ENCODE measurements around the gene FOXQ1.

FOXQ1 gene

GRCh38 chr6:1312473-1313367 lies 822 bp downstream of the FOXQ1 start (continued):
- TF ChIP-seq ZNF18 (tag by site-specific recombination; IDR thresholded peaks at IDR 0.05): no peak
- TF ChIP-seq HOXC10 (CRISPR knock-in tag; IDR thresholded peaks at IDR 0.05): 0 out of 2 replicates have a peak, but pooled peaks have one; percentile 50
- TF ChIP-seq ZNF19 (tag by site-specific recombination; IDR thresholded peaks at IDR 0.05; ENCODE audit: low read depth): no peak
- TF ChIP-seq ZNF16 (tag by site-specific recombination; IDR thresholded peaks at IDR 0.05; ENCODE audit: low read depth): no peak
- no peak for TF ChIP-seq ZNF302 (tag by site-specific recombination; IDR thresholded peaks at IDR 0.05; ENCODE audit: low read depth)
- no peak for TF ChIP-seq REST (tag by site-specific recombination; IDR thresholded peaks at IDR 0.05)
- no peak for TF ChIP-seq ZNF777 (tag by site-specific recombination; IDR thresholded peaks at IDR 0.05; ENCODE audit: borderline replicate concordance)
- no peak for TF ChIP-seq ZNF211 (tag by site-specific recombination; IDR thresholded peaks at IDR 0.05; ENCODE audit: low read depth)
- TF ChIP-seq ZBTB11 (tag by site-specific recombination; conservative IDR thresholded peaks at IDR 0.05; ENCODE audit: low read depth): no peak
- no peak for TF ChIP-seq ZNF529 (tag by site-specific recombination; IDR thresholded peaks at IDR 0.05; ENCODE audit: insufficient replicate concordance)
- 0 out of 2 replicates have a peak, but pooled peaks have one; percentile 28 for TF ChIP-seq ZNF391 (tag by site-specific recombination; IDR thresholded peaks at IDR 0.05; ENCODE audit: borderline replicate concordance, low read depth)
- no peak for TF ChIP-seq TCF7L2 (IDR thresholded peaks at IDR 0.05; ENCODE audit: borderline replicate concordance, low read depth, low read length)
- no peak for TF ChIP-seq ZNF518A (tag by site-specific recombination; conservative IDR thresholded peaks at IDR 0.05; ENCODE audit: low read depth)
- TF ChIP-seq ZNF280D (tag by site-specific recombination; IDR thresholded peaks at IDR 0.05): no peak
- TF ChIP-seq ATF2 (tag by site-specific recombination; IDR thresholded peaks at IDR 0.05; ENCODE audit: low read depth): no peak
- TF ChIP-seq ZNF423 (tag by site-specific recombination; IDR thresholded peaks at IDR 0.05): peak; percentile 86; the same call in 1 of the 2 replicates
